GM18498 (cell line): Measurements from ENCODE around the gene TBC1D8B.
"Not testable (repeated sequence)": the region's sequence is repeated elsewhere in the genome, so short reads cannot be mapped to it uniquely, and the experiment has no call there.

Experiments
- ATAC-seq: cut with Tn5 transposase; IDR thresholded peaks from one replicate; pipeline ENCODE4 v1.9.1; 2021; ENCODE audit warnings: mild to moderate bottlenecking, moderate library complexity; ENCODE audit not compliant: unreplicated experiment

The TBC1D8B gene

GRCh38 chrX:106802388-106803275 is at the start of gene TBC1D8B:
TSS of gene TBC1D8B (plus strand) at chrX:106802673. CDS start at chrX:106802854, 181 bp downstream.
- ATAC-seq = peak; percentile 99

GRCh38 chrX:106769288-106769687 is 33.2 kb upstream of the TBC1D8B start:
- ATAC-seq = not testable (repeated sequence)

- ATAC-seq = no peak
These were observed 27.5 kb upstream of the TBC1D8B start for GRCh38 chrX:106774981-106775380.

GRCh38 chrX:106780264-106780663 is 22.2 kb upstream of the TBC1D8B start:
- ATAC-seq = no peak

- no peak for ATAC-seq
These were observed 21.7 kb upstream of the TBC1D8B start for GRCh38 chrX:106780664-106781377.

- ATAC-seq = no peak
These were observed 18.8 kb upstream of the TBC1D8B start for GRCh38 chrX:106783716-106784115.

- ATAC-seq = no peak
These were observed 11.0 kb upstream of the TBC1D8B start for GRCh38 chrX:106791495-106791894.

- ATAC-seq = peak; percentile 11
These were observed 448 bp upstream of the TBC1D8B start for GRCh38 chrX:106802063-106802387.

- no peak for ATAC-seq
These were observed 8.8 kb downstream of the TBC1D8B start for GRCh38 chrX:106811131-106811910.

GRCh38 chrX:106812930-106813329 is 10.5 kb downstream of the TBC1D8B start:
- ATAC-seq = not testable (repeated sequence)

GRCh38 chrX:106814093-106814492 is 11.6 kb downstream of the TBC1D8B start:
- ATAC-seq = not testable (repeated sequence)

- peak; percentile 76 for ATAC-seq
These were observed 60.7 kb downstream of the TBC1D8B start for GRCh38 chrX:106862972-106863688.

- no peak for ATAC-seq
These were observed 61.2 kb downstream of the TBC1D8B start for GRCh38 chrX:106863697-106864096.

- not testable (repeated sequence) for ATAC-seq
These were observed 70.3 kb downstream of the TBC1D8B start for GRCh38 chrX:106872796-106873195.

- ATAC-seq = no peak
These were observed 71.6 kb downstream of the TBC1D8B start for GRCh38 chrX:106874075-106874474.

- ATAC-seq = no peak
These were observed 72.7 kb downstream of the TBC1D8B start for GRCh38 chrX:106875151-106875550.

GRCh38 chrX:106889468-106889867 is 87.0 kb downstream of the TBC1D8B start:
- ATAC-seq = no peak

GRCh38 chrX:106891762-106892460 is 89.4 kb downstream of the TBC1D8B start:
- ATAC-seq = no peak

- no peak for ATAC-seq
These were observed 92.0 kb downstream of the TBC1D8B start for GRCh38 chrX:106894392-106894909.

- no peak for ATAC-seq
These were observed 92.5 kb downstream of the TBC1D8B start for GRCh38 chrX:106894978-106895452.
